H1 (cell line): ENCODE measurements around the gene NHS. TPM values are rescaled to one million over a fixed set of nuclear protein-coding genes. Genes with fewer than 3 reads are reported as not detected.

ENCODE experiments used
- BCL11A ChIP-seq, 2 experiments: IDR thresholded peaks; one replicate each; pipeline ENCODE4 v1.6.1; 2011; ENCODE audit warnings: low read depth in 2 of 2, low read length in 2 of 2, mild to moderate bottlenecking in 2 of 2
- HDAC6 ChIP-seq: IDR thresholded peaks from one replicate; pipeline ENCODE4 v1.7.1; 2012; ENCODE audit warnings: low read depth, mild to moderate bottlenecking, inconsistent platforms, low read length, moderate library complexity
- POLR2AphosphoS5 ChIP-seq: IDR thresholded peaks from 2 replicates; pipeline ENCODE4 v1.6.1; 2011; ENCODE audit warnings: low read depth, low read length
- RBBP5 ChIP-seq: IDR thresholded peaks from 2 replicates; pipeline ENCODE4 v1.7.1; 2012; ENCODE audit warnings: low read depth, mild to moderate bottlenecking, inconsistent platforms, low read length, moderate library complexity, borderline replicate concordance
- SP4 ChIP-seq: IDR thresholded peaks from 2 replicates; pipeline ENCODE4 v1.6.1; 2012; ENCODE audit warnings: low read length, inconsistent platforms
- TEAD4 ChIP-seq: IDR thresholded peaks from 2 replicates; pipeline ENCODE4 v1.6.1; 2012; ENCODE audit warnings: low read depth, low read length, inconsistent platforms, mixed read lengths
- polyA plus RNA-seq, 7 experiments: library from polyadenylated mRNA; depleted of rRNA in 3 of 7; stranded (reverse) in 5 of 7; unstranded in 2 of 7; fragments of >200 nt in 5 of 7; fragments of 200-250 nt in 2 of 7; gene quantifications; 1 replicate in 5 of 7; 2 replicates in 1 of 7; 4 replicates in 1 of 7; pipeline versions ENCODE4 v1.2.1 to v1.2.3, GENCODE V29; 2011 to 2013; ENCODE audit warnings: missing spikeins in 2 of 7, mixed read lengths in 2 of 7
- total RNA-seq: library from RNA; stranded (reverse); fragmentation: NEBNext Ultra II Directional; extraction: Animal tissue kit (Norgen Biotek cat#: 25700); gene quantifications from 2 replicates; pipeline ENCODE4 v1.2.1, GENCODE V29; 2021
- TF ChIP-seq, protein P1 (sequence below): fragments of 300-600 bp; sonication (generic); IDR thresholded peaks from 2 replicates; pipeline ENCODE4 v1.7.1; 2012; ENCODE audit warnings: low read length, moderate library complexity, mild to moderate bottlenecking, inconsistent platforms; ENCODE audit not compliant: insufficient replicate concordance
- TF ChIP-seq, protein P2 (sequence below), 3 experiments: IDR thresholded peaks; 1 replicate in 2 of 3; 2 replicates in 1 of 3; pipeline versions ENCODE4 v1.5.1 to v1.6.1; 2011; ENCODE audit warnings: low read length in 3 of 3, mild to moderate bottlenecking in 3 of 3, inconsistent platforms in 2 of 3, low read depth in 1 of 3, moderate library complexity in 1 of 3; ENCODE audit not compliant: insufficient read depth in 1 of 3; ENCODE audit errors: control extremely low read depth in 1 of 3

NHS gene
- total and polyA plus RNA-seq, 2 of the 8 experiments (the other 6 are each of a cell fraction or from before 2014, with no cell fraction given) = 2.2 to 6.7 TPM

DNA sequence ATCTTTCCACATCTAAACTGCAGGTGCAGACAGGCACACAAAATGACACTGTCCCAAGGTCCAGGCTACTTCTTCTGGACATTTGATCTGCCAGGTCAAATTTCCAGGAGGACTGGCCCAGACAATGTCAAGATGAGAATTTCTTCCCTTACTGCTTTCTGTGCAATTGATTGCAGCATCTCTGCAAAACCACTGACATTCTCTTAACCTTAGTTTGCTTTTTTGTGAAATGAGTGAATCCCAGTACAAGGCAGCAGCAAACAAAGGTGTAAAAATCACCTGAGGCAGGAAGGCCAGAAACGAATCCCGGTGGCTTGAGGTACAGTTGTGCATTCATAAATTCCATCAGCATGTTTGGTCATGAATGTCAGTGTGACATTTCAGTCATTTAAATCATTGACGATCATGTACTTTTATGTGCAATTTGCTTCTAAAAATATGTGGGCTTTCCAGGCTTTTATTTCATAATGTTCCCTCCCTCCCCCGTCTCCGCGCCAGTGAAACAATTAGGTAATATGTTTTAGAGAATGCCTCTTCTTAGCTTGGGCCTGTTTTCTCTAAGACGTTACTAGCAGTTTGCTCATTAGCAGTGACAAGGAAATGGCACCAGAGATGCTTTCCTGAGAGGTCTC is 39.1 kb downstream of the NHS start (continued):
- TF ChIP-seq, protein P1, sequence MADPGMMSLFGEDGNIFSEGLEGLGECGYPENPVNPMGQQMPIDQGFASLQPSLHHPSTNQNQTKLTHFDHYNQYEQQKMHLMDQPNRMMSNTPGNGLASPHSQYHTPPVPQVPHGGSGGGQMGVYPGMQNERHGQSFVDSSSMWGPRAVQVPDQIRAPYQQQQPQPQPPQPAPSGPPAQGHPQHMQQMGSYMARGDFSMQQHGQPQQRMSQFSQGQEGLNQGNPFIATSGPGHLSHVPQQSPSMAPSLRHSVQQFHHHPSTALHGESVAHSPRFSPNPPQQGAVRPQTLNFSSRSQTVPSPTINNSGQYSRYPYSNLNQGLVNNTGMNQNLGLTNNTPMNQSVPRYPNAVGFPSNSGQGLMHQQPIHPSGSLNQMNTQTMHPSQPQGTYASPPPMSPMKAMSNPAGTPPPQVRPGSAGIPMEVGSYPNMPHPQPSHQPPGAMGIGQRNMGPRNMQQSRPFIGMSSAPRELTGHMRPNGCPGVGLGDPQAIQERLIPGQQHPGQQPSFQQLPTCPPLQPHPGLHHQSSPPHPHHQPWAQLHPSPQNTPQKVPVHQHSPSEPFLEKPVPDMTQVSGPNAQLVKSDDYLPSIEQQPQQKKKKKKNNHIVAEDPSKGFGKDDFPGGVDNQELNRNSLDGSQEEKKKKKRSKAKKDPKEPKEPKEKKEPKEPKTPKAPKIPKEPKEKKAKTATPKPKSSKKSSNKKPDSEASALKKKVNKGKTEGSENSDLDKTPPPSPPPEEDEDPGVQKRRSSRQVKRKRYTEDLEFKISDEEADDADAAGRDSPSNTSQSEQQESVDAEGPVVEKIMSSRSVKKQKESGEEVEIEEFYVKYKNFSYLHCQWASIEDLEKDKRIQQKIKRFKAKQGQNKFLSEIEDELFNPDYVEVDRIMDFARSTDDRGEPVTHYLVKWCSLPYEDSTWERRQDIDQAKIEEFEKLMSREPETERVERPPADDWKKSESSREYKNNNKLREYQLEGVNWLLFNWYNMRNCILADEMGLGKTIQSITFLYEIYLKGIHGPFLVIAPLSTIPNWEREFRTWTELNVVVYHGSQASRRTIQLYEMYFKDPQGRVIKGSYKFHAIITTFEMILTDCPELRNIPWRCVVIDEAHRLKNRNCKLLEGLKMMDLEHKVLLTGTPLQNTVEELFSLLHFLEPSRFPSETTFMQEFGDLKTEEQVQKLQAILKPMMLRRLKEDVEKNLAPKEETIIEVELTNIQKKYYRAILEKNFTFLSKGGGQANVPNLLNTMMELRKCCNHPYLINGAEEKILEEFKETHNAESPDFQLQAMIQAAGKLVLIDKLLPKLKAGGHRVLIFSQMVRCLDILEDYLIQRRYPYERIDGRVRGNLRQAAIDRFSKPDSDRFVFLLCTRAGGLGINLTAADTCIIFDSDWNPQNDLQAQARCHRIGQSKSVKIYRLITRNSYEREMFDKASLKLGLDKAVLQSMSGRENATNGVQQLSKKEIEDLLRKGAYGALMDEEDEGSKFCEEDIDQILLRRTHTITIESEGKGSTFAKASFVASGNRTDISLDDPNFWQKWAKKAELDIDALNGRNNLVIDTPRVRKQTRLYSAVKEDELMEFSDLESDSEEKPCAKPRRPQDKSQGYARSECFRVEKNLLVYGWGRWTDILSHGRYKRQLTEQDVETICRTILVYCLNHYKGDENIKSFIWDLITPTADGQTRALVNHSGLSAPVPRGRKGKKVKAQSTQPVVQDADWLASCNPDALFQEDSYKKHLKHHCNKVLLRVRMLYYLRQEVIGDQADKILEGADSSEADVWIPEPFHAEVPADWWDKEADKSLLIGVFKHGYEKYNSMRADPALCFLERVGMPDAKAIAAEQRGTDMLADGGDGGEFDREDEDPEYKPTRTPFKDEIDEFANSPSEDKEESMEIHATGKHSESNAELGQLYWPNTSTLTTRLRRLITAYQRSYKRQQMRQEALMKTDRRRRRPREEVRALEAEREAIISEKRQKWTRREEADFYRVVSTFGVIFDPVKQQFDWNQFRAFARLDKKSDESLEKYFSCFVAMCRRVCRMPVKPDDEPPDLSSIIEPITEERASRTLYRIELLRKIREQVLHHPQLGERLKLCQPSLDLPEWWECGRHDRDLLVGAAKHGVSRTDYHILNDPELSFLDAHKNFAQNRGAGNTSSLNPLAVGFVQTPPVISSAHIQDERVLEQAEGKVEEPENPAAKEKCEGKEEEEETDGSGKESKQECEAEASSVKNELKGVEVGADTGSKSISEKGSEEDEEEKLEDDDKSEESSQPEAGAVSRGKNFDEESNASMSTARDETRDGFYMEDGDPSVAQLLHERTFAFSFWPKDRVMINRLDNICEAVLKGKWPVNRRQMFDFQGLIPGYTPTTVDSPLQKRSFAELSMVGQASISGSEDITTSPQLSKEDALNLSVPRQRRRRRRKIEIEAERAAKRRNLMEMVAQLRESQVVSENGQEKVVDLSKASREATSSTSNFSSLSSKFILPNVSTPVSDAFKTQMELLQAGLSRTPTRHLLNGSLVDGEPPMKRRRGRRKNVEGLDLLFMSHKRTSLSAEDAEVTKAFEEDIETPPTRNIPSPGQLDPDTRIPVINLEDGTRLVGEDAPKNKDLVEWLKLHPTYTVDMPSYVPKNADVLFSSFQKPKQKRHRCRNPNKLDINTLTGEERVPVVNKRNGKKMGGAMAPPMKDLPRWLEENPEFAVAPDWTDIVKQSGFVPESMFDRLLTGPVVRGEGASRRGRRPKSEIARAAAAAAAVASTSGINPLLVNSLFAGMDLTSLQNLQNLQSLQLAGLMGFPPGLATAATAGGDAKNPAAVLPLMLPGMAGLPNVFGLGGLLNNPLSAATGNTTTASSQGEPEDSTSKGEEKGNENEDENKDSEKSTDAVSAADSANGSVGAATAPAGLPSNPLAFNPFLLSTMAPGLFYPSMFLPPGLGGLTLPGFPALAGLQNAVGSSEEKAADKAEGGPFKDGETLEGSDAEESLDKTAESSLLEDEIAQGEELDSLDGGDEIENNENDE = no peak
- no peak for TF ChIP-seq SP4
- TF ChIP-seq, protein P2, sequence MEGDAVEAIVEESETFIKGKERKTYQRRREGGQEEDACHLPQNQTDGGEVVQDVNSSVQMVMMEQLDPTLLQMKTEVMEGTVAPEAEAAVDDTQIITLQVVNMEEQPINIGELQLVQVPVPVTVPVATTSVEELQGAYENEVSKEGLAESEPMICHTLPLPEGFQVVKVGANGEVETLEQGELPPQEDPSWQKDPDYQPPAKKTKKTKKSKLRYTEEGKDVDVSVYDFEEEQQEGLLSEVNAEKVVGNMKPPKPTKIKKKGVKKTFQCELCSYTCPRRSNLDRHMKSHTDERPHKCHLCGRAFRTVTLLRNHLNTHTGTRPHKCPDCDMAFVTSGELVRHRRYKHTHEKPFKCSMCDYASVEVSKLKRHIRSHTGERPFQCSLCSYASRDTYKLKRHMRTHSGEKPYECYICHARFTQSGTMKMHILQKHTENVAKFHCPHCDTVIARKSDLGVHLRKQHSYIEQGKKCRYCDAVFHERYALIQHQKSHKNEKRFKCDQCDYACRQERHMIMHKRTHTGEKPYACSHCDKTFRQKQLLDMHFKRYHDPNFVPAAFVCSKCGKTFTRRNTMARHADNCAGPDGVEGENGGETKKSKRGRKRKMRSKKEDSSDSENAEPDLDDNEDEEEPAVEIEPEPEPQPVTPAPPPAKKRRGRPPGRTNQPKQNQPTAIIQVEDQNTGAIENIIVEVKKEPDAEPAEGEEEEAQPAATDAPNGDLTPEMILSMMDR (IDR thresholded peaks at IDR 0.05; ENCODE audit: control extremely low read depth in 1 of 3, insufficient read depth in 1 of 3, low read depth in 1 of 3, low read length in 3 of 3) = no peak
- no peak for TF ChIP-seq TEAD4
- no peak for TF ChIP-seq POLR2AphosphoS5
- TF ChIP-seq RBBP5 = no peak
- TF ChIP-seq BCL11A (IDR thresholded peaks at IDR 0.05; ENCODE audit: low read depth in 2 of 2, low read length in 2 of 2) = no peak
- TF ChIP-seq HDAC6 = no peak
